Measurements from ENCODE around the gene CDH18.

- TF ChIP-seq, protein P1, sequence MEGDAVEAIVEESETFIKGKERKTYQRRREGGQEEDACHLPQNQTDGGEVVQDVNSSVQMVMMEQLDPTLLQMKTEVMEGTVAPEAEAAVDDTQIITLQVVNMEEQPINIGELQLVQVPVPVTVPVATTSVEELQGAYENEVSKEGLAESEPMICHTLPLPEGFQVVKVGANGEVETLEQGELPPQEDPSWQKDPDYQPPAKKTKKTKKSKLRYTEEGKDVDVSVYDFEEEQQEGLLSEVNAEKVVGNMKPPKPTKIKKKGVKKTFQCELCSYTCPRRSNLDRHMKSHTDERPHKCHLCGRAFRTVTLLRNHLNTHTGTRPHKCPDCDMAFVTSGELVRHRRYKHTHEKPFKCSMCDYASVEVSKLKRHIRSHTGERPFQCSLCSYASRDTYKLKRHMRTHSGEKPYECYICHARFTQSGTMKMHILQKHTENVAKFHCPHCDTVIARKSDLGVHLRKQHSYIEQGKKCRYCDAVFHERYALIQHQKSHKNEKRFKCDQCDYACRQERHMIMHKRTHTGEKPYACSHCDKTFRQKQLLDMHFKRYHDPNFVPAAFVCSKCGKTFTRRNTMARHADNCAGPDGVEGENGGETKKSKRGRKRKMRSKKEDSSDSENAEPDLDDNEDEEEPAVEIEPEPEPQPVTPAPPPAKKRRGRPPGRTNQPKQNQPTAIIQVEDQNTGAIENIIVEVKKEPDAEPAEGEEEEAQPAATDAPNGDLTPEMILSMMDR (IDR thresholded peaks at IDR 0.05): no peak
- no peak for TF ChIP-seq POLR2A (IDR thresholded peaks at IDR 0.05)
Measured at GRCh38 chr5:19855453-19855852, 132.5 kb downstream of the CDH18 start.

Measured in body of pancreas (tissue), 4 donors.